HL-60 (cell line): ENCODE data around the gene PLVAP.

ENCODE experiments used
- GABPA ChIP-seq: IDR thresholded peaks from 2 replicates; pipeline ENCODE4 v1.6.1; 2012; ENCODE audit warnings: low read depth
- POLR2AphosphoS5 ChIP-seq: IDR thresholded peaks from 2 replicates; pipeline ENCODE4 v1.6.1; 2012; ENCODE audit warnings: low read depth
- TF ChIP-seq, protein P1 (sequence below): IDR thresholded peaks from one replicate; pipeline ENCODE4 v1.5.1; 2011; ENCODE audit warnings: low read length, control low read depth, inconsistent platforms; ENCODE audit not compliant: insufficient read depth

DNA sequence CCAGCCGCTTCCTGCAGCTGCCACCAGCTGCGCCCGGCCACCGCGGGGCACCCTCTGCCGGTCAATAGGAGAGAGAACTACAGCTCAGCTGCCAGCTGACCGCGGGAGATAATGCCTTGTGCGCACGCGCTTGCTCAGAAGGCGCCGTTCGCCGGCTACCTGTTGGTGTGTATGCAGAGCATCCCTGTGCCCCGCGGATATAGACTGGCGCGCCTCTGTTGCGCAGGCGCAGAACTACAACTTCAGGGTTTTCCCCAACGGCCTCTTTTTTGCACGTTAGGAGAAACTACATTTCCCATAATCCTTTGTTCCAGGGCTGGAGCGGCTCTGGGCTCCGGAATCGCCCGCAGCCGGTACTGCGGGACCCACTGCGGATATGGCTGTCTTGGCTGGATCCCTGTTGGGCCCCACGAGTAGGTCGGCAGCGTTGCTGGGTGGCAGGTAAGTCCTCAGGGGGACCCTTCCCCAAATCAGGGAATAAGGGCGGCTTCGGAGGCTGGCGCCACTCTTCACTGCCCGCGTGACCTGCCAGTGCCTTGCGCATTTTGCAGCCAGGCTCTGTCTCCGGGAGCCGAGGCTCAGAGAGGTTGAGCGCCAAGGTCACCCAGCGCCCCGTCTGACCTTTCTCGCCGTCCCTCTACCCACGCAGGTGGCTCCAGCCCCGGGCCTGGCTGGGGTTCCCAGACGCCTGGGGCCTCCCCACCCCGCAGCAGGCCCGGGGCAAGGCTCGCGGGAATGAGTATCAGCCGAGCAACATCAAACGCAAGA, 71.4 kb downstream of the PLVAP start, which contains the start of gene MRPL34:
- TF ChIP-seq, protein P1, sequence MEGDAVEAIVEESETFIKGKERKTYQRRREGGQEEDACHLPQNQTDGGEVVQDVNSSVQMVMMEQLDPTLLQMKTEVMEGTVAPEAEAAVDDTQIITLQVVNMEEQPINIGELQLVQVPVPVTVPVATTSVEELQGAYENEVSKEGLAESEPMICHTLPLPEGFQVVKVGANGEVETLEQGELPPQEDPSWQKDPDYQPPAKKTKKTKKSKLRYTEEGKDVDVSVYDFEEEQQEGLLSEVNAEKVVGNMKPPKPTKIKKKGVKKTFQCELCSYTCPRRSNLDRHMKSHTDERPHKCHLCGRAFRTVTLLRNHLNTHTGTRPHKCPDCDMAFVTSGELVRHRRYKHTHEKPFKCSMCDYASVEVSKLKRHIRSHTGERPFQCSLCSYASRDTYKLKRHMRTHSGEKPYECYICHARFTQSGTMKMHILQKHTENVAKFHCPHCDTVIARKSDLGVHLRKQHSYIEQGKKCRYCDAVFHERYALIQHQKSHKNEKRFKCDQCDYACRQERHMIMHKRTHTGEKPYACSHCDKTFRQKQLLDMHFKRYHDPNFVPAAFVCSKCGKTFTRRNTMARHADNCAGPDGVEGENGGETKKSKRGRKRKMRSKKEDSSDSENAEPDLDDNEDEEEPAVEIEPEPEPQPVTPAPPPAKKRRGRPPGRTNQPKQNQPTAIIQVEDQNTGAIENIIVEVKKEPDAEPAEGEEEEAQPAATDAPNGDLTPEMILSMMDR = peak; percentile 64
- TF ChIP-seq POLR2AphosphoS5 (peak; percentile 100), GABPA (peak; percentile 77)
